ENCODE results near the gene GPR137. TPM values are rescaled to one million over a fixed set of nuclear protein-coding genes. Genes with fewer than 3 reads are reported as not detected.

Gene GPR137
- total RNA-seq, 1 donor from 2014 or later = 57.8 TPM

DNA sequence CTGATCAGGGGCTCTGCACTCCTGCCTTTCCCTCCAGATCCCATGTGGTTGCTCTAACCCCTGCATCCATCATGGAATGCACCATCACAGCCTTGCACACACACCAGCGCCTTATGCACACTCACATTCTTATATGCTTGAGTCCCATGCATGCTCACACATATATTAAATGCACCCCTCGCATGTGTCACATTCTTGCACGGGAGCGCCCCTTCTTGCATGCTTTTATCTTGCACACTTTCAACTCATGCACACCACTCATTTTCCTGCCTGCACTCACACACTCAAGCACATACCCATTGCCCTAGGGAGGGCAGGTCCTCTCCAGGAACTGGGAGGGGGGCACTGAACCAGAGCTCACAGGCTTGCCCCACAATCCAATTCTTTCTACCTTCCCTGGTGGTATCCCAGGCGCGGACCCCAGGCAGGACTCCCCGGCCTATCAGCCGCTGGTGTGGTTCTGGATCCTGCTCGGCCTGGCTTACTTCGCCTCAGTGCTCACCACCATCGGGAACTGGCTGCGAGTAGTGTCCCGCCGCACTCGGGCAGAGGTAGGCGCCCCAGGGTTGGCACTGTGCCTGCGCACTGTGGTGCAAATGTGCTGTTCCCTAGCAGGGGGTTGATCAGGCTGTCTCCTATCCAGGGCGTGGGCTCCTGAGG, 12.2 kb downstream of the GPR137 start:
- Mint-ChIP-seq H3K4me3 (ENCODE audit: unreplicated experiment) (no peak overlapping the region), H3K27ac (ENCODE audit: unreplicated experiment) (no peak overlapping the region), H3K4me1 (ENCODE audit: low read depth) (peaks cover 22% of the 10 kb centered on the region), H3K36me3 (ENCODE audit: low read depth) (no peaks in the 10 kb centered on the region), H3K9me3 (ENCODE audit: low read depth) (no peaks in the 10 kb centered on the region), H3K27me3 (ENCODE audit: low read depth) (peaks cover 27% of the 10 kb centered on the region)
- TF ChIP-seq, protein P1, sequence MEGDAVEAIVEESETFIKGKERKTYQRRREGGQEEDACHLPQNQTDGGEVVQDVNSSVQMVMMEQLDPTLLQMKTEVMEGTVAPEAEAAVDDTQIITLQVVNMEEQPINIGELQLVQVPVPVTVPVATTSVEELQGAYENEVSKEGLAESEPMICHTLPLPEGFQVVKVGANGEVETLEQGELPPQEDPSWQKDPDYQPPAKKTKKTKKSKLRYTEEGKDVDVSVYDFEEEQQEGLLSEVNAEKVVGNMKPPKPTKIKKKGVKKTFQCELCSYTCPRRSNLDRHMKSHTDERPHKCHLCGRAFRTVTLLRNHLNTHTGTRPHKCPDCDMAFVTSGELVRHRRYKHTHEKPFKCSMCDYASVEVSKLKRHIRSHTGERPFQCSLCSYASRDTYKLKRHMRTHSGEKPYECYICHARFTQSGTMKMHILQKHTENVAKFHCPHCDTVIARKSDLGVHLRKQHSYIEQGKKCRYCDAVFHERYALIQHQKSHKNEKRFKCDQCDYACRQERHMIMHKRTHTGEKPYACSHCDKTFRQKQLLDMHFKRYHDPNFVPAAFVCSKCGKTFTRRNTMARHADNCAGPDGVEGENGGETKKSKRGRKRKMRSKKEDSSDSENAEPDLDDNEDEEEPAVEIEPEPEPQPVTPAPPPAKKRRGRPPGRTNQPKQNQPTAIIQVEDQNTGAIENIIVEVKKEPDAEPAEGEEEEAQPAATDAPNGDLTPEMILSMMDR (IDR thresholded peaks at IDR 0.05) = no peak
- no peak for DNase-seq (ENCODE audit: low spot score)

DNA sequence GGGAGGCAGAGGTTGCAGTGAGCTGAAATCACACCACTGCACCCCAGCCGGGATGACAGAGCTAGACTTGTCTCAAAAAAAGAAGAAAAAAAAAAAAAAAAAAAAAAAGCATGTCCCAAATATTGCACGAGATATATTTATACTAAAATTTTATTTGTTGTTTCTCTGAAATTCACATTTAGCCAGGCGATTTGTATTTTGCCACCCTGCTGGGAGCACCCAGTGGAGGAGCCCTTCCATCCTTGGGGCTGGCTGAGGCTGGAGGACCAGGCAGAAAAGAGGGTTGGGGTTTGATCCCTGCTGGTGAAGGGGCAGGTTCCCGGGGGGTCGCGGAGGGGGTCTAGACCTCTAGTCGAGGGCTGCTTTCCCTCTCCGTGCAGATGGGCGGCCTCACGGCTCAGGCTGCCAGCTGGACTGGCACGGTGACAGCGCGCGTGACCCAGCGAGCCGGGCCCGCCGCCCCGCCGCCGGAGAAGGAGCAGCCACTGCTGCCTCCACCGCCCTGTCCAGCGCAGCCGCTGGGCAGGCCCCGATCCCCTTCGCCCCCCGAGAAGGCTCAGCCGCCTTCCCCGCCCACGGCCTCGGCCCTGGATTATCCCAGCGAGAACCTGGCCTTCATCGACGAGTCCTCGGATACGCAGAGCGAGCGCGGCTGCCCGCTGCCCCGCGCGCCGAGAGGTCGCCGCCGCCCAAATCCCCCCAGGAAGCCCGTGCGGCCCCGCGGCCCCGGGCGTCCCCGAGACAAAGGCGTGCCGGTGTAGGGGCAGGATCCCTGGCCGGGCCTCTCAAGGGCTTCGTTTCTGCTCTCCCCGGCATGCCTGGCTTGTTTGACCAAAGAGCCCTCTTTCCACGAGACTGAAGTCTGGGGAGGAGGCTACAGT, 13.6 kb downstream of the GPR137 start:
- no peaks in the 10 kb centered on the region for H3K36me3 Mint-ChIP-seq (ENCODE audit: low read depth)
- H3K27ac Mint-ChIP-seq (ENCODE audit: unreplicated experiment) = no peak overlapping the region
- peaks cover 24% of the 10 kb centered on the region for H3K4me1 Mint-ChIP-seq (ENCODE audit: low read depth)
- no peak for DNase-seq (ENCODE audit: low spot score)
- H3K4me3 Mint-ChIP-seq (ENCODE audit: unreplicated experiment) = peak overlapping the region; percentile 66
- H3K9me3 Mint-ChIP-seq (ENCODE audit: low read depth) = no peaks in the 10 kb centered on the region
- TF ChIP-seq, protein P1 (IDR thresholded peaks at IDR 0.05) = peak; percentile 7
- H3K27me3 Mint-ChIP-seq (ENCODE audit: low read depth) = peaks cover 24% of the 10 kb centered on the region

DNA sequence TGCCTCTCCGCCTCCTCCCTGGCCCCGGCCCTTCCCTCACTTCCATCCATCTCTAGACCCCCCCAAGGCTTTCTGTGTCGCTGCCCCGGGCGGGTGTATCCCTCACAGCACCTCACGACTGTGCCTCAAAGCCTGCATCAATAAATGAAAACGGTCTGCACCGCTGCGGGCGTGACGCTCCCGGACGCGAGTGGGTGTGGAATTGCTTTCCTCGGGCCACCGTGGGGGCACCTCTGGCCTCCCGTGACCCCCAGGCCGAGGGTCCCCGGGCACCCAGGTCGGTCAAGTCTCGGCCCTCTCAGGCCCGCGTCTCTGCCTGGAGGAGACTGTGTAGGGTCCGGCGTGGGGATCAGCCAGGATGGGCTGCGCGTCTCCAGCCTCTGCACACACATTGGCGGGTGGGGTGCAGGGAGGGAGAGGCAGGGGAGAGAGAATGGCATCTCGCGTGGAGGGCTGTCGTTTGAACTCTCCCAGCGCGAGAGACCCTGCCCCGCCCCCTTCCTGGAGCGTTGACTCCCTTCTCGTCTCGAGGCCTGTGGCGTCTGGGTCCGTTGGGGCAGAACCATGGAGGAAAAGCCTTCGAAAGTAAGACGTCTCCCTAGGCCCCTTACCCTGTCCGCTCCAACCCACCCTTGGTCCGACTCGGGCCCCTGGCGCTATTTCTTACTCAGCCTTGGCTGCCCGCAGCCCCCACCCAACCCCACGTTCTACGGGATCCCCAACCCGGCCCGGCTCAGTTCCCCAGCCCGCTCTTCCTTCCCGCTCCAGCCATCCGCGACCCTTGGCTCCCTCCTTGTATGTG, 14.4 kb downstream of the GPR137 start, which contains the start of gene CATSPERZ:
Gene CATSPERZ, plus strand, starts transcription at position 512 of the 802 bp plus-strand sequence. Its CDS starts 53 bp downstream, at position 565.
- Mint-ChIP-seq H3K9me3 (ENCODE audit: low read depth) (no peaks in the 10 kb centered on the region), H3K27ac (ENCODE audit: unreplicated experiment) (peak within 1 kb of the TSS; percentile 63), H3K4me1 (ENCODE audit: low read depth) (peaks cover 21% of the 10 kb centered on the region), H3K36me3 (ENCODE audit: low read depth) (no peaks in the 10 kb centered on the region), H3K4me3 (ENCODE audit: unreplicated experiment) (peak within 1 kb of the TSS; percentile 70), H3K27me3 (ENCODE audit: low read depth) (peaks cover 24% of the 10 kb centered on the region)
- TF ChIP-seq, protein P1 (IDR thresholded peaks at IDR 0.05) = no peak
- DNase-seq (ENCODE audit: low spot score) = no peak

DNA sequence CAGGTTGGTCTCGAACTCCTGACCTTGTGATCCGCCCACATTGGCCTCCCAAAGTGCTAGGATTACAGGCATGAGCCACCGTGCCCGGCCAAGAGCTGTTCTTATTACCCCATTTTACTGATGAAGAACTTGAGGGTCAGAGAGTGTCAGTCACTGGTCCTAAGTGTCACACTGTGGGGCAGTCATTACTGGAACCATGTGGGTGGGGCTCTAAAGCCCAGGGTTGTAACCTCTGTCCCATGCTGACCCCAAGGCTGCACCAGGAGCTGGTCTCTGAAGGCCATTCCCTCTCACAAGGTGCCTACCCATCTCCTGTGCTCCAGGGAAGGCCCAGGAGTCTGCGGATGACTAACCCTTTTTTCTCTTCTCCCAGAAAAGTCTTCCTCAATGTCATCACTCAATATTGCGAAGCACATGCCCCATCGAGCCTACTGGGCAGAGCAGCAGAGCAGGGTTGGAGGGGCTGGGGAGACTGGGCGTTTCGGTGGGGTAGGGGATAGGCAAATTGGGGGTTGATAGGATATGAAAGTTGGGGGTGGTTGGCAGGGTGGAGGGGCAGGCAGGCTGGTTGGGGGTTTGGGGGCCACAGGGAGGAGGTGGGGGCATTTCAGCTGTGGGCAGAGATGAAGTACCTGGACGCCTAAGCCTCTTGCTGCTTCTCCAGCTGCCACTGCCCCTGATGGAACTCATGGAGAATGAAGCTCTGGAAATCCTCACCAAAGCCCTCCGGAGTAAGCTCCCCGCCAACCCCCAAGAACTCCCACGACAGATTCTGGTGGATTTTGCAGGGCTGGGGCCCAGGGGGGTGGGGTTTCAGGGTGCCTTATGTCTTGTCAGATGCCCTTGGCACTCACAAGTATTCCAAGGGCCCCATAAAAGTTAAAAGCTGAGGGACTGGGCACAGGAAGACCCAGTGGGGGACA, 17.7 kb downstream of the GPR137 start:
- DNase-seq (ENCODE audit: low spot score) = no peak
- TF ChIP-seq, protein P1 (IDR thresholded peaks at IDR 0.05) = no peak
- H3K4me3 Mint-ChIP-seq (ENCODE audit: unreplicated experiment) = no peak overlapping the region
- no peaks in the 10 kb centered on the region for H3K9me3 Mint-ChIP-seq (ENCODE audit: low read depth)
- H3K36me3 Mint-ChIP-seq (ENCODE audit: low read depth) = peaks cover 1% of the 10 kb centered on the region
- peaks cover 31% of the 10 kb centered on the region for H3K4me1 Mint-ChIP-seq (ENCODE audit: low read depth)
- H3K27ac Mint-ChIP-seq (ENCODE audit: unreplicated experiment) = no peak overlapping the region
- H3K27me3 Mint-ChIP-seq (ENCODE audit: low read depth) = peaks cover 11% of the 10 kb centered on the region

All from chondrocyte (in vitro differentiated cells).